RWPE1 (cell line): ENCODE results near the gene TUSC1.
"Not testable (repeated sequence)": the region's sequence is repeated elsewhere in the genome, so short reads cannot be mapped to it uniquely, and the experiment has no call there.

Source experiments
- CTCF ChIA-PET: fragments of 350-600 bp; sonication (Branson Sonifier 250); formaldehyde crosslinking; extraction: SDS; loops from one replicate; lab custom pipeline; 2021; lab: Yijun Ruan, JAX
- POLR2A ChIA-PET: fragments of 400-600 bp; formaldehyde crosslinking; extraction: SDS; loops from one replicate; lab custom pipeline; 2020; ENCODE audit warnings: antibody characterized with exemption; ENCODE audit not compliant: low non-redundant PET; lab: Yijun Ruan, JAX
- DNase-seq: peaks from one replicate; pipeline ENCODE4 v3.0.0; 2012; ENCODE audit warnings: low spot score
- H3K27ac ChIP-seq: fragments of 450-650 bp; 2 replicates; pipeline ENCODE4 v1.5.1; 2017
- TF ChIP-seq, protein P1 (sequence below): fragments of 450-650 bp; conservative IDR thresholded peaks from 2 replicates; pipeline ENCODE4 v1.5.1; 2017; ENCODE audit warnings: low read depth, mild to moderate bottlenecking

TUSC1 gene

DNA sequence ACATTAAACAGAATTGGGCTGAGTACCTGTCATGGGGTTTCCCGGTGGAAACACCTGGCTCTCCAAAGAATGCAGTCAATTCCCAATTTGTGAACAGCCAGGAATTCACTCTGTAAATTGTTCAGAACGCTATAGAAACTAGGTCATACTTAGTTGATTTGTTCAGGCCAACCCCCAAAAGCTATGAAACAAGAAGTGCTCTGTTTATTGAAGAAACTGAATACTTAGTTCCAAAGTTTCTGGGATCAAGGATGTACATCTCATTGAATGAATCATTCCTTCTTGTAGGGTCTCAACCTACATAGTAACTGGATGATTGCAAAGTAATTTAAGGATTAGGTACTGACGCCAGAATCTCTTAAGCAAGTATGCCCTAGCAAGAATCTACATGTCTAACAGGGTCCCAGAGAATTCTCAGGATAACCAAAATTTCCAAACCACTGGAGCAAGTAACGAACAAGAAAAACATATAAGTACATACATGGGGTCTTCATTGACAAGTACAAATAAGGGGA lies 659 bp upstream of the TUSC1 start:
- DNase-seq = peak; percentile 20
- TF ChIP-seq, protein P1, sequence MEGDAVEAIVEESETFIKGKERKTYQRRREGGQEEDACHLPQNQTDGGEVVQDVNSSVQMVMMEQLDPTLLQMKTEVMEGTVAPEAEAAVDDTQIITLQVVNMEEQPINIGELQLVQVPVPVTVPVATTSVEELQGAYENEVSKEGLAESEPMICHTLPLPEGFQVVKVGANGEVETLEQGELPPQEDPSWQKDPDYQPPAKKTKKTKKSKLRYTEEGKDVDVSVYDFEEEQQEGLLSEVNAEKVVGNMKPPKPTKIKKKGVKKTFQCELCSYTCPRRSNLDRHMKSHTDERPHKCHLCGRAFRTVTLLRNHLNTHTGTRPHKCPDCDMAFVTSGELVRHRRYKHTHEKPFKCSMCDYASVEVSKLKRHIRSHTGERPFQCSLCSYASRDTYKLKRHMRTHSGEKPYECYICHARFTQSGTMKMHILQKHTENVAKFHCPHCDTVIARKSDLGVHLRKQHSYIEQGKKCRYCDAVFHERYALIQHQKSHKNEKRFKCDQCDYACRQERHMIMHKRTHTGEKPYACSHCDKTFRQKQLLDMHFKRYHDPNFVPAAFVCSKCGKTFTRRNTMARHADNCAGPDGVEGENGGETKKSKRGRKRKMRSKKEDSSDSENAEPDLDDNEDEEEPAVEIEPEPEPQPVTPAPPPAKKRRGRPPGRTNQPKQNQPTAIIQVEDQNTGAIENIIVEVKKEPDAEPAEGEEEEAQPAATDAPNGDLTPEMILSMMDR = no peak
- peak overlapping the region; percentile 100 for H3K27ac ChIP-seq
- ChIA-PET POLR2A (no interaction called here), CTCF (interaction anchor here (0.6 kb wide), 1 partner anchor 648 kb away, joined by 3 read pairs; no protein-coding TSS in a partner anchor)

DNA sequence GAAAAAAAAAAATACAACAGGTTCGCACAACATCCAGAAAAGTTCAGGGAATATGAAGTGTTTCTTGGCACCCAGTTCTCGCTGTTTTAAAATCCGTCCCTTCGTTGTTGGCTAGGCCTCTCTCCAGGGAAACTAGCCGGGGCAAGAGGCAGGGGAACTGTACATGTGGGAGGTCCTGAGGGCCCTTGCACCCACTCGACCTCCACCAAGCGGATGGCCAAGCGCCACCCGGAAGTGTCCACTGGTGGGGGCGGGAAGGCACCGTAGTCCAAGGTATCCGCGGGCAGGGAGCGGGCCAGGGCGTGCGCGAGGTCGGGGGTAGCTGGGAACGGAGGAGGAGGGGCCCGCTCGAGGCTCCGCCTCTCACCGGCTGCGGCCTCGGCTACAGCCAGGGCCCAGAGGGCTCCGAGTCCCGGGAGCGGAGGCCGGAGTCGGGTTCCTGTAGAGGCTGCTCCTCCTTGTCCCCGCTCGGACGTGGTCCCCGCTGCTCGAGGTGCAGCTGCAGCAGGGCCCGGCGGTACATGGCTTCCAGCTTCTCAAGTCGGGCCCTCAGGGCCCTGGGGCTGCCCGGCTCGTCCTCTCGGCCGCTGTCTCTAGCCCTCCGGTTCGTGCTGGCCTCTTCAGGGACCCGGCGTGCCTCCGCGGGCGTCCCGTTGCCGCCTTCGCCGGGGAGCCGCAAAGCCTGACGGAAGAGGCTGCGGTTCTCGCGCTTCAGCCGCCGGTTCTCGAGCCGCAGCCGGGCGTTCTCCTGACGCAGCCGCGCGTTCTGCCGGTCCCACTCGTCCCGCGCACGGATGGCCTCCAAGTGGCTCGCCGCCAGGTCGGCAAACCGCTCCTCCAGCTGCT lies 720 bp downstream of the TUSC1 start:
- ChIA-PET POLR2A (interaction anchor here (0.5 kb wide), 1 partner anchor 117 kb away, joined by 3 read pairs; no protein-coding TSS in a partner anchor), CTCF (no interaction called here)
- TF ChIP-seq, protein P1 = no peak
- peak overlapping the region; percentile 100 for H3K27ac ChIP-seq
- DNase-seq = peak; percentile 70

DNA sequence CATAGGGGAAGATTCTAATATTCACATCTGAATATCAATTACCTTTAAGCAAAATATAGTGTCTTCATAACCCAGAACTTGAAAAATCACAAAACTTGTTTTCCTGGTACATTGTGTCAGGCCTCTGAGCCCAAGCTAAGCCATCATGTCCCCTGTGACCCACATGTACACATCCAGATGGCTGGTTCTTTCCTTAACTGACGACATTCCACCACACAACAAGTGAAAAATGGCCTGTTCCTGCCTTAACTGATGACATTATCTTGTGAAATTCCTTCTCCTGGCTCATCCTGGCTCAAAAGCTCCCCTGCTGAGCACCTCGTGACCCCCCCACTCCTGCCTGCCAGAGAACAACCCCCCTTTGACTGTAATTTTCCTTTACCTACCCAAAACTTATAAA lies 2.4 kb downstream of the TUSC1 start:
- H3K27ac ChIP-seq, CTCF ChIA-PET, POLR2A ChIA-PET, DNase-seq: not testable (repeated sequence)

DNA sequence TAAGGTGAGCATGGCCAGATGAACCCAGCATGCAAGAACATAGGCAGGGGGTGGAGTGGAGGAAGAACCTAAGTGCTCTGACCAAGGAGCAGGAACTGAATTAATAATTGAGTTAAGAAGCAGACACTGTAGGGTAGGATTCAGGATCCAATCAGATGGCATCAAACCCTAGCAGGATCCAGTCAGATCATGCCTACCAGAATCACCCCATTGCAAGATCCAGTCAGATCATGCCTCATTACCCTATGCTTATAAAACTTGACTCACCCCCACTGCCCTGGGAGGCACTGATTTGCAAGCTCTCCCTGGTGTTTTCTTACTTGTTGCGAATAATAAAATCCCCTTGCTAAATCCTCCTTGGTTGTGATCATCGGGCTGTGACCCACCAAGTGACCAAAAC lies 19.7 kb downstream of the TUSC1 start:
- DNase-seq = no peak
- CTCF ChIA-PET = no interaction called here
- no peak overlapping the region for H3K27ac ChIP-seq
- POLR2A ChIA-PET = no interaction called here
- TF ChIP-seq, protein P1 = no peak

DNA sequence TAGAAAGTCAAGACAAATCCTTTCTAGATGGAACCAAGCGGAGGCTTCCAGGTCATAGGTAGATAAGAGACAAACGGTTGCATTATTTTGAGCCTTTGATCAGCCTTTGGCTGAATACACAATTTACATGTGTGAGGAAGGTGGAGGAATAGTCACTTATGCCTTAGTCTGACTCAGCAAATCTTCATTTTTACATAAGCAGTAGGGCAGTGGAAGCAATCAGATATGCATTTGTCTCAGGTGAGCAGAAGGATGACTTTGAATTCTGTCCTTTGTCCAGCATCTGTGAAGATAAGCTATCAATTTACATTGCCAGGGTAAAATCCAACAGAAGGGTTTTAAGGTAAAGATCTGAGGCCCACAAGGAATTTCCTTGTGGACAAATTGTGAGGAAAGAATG lies 23.8 kb downstream of the TUSC1 start:
- ChIA-PET POLR2A (no interaction called here), CTCF (interaction anchor here (0.7 kb wide), 1 partner anchor 771 kb away, joined by 4 read pairs; no protein-coding TSS in a partner anchor)

DNA sequence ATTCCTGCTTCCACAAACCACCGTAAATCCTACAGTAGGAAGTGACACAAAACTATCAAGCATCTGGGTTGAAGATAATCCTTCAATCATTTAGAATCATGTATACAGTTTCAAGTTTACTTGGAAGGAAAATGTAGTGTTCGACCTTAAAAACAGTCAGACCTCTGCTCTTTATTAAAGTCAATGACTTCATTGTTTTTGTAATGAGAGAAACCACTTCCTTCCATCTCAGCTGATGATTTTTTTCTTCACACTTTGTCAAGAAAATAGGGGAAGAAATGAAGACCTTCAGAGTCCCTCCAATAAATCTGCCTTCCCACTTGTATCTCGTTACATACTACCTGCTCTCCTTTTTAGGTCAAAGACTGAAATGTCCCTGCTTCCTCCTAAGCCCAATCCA lies 30.1 kb downstream of the TUSC1 start:
- H3K27ac ChIP-seq = no peak overlapping the region
- CTCF ChIA-PET = no interaction called here
- TF ChIP-seq, protein P1 = no peak
- POLR2A ChIA-PET = no interaction called here
- DNase-seq = no peak

More for the DNA sequence above, 23.8 kb downstream of the TUSC1 start:
- H3K27ac ChIP-seq = no peak overlapping the region
- no peak for DNase-seq
- TF ChIP-seq, protein P1 = no peak

DNA sequence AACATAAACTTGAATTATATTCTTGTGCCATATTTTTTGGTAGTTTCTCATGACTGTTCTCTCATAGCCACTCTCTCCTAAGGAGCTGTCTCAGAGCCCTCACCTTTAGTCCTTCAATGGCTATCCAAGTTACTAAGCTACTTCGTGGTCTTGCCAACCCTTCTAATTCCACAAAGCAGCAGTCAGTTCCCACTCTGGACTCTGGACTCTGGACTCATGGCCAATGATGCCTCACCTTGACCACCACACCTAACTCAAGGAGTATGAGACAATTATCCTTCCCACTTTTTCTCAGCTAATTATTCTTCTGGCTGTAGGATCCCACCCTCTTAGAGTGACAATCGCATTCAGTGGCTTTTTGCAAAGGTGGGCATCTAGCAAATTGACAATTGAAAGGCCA lies 42.2 kb downstream of the TUSC1 start:
- CTCF ChIA-PET = no interaction called here
- H3K27ac ChIP-seq = no peak overlapping the region
- POLR2A ChIA-PET = no interaction called here
- DNase-seq = no peak
- TF ChIP-seq, protein P1 = no peak
